ENCODE results near the gene KCND3. TPM values are rescaled to one million over a fixed set of nuclear protein-coding genes. Genes with fewer than 3 reads are reported as not detected.

KCND3 gene
- total and polyA plus RNA-seq, 2 of the 4 experiments (the other 2 are of a cell fraction) = under 0.01 to 0.03 TPM

- no peak overlapping the region for H2BK5ac ChIP-seq (ENCODE audit: low read depth, low read length, poor library complexity, severe bottlenecking)
- H3K9me1 ChIP-seq (ENCODE audit: insufficient read depth, low read length) = no peaks in the 10 kb centered on the region
- no peak overlapping the region for H3K14ac ChIP-seq (replicated peaks; ENCODE audit: low read depth, low read length)
- H3K79me1 ChIP-seq (ENCODE audit: low read depth in 1 of 2, low read length in 2 of 2) = no peaks in the 10 kb centered on the region
- H4K20me1 ChIP-seq (ENCODE audit: insufficient read depth, low read length) = no peaks in the 10 kb centered on the region
- dilution Hi-C loops (cut with HindIII; ENCODE audit: low sequenced_read_pairs, unreplicated experiment) (no loop called here), intact Hi-C loops (cut with micrococcal nuclease) (no loop called here), in situ Hi-C loops (cut with MboI; ENCODE audit: low sequenced_read_pairs) (no loop called here)
- no peak overlapping the region for H4K8ac ChIP-seq (ENCODE audit: low read depth in 2 of 2, low read length in 2 of 2)
- TF ChIP-seq POLR2A (IDR thresholded peaks at IDR 0.05; ENCODE audit: low read depth, low read length) (no peak), MAZ (IDR thresholded peaks at IDR 0.05; ENCODE audit: borderline replicate concordance, low read depth, low read length) (no peak), CEBPB (IDR thresholded peaks at IDR 0.05; ENCODE audit: low read depth, low read length) (no peak), RCOR1 (IDR thresholded peaks at IDR 0.05; ENCODE audit: insufficient replicate concordance, low read length) (no peak), BHLHE40 (IDR thresholded peaks at IDR 0.05; ENCODE audit: low read depth, low read length) (no peak), SMC3 (IDR thresholded peaks at IDR 0.05; ENCODE audit: low read depth, low read length) (no peak), MXI1 (IDR thresholded peaks at IDR 0.05; ENCODE audit: borderline replicate concordance, low read depth, low read length) (no peak)
- CTCF ChIA-PET = no interaction called here
- H3K9ac ChIP-seq (ENCODE audit: low read depth, low read length) = no peak overlapping the region
- H3K4me3 ChIP-seq (ENCODE audit: insufficient read depth, low read depth, low read length) = no peak overlapping the region
- no peak for DNase-seq
- H3K9me3 ChIP-seq (ENCODE audit: control insufficient read depth, insufficient read depth, low read length) = no peaks in the 10 kb centered on the region
- H3K27ac ChIP-seq (ENCODE audit: insufficient read depth, low read length) = no peak overlapping the region
- peaks cover 27% of the 10 kb centered on the region for H3K27me3 ChIP-seq (ENCODE audit: control insufficient read depth, insufficient read depth, low read length)
- no peak overlapping the region for H3K23ac ChIP-seq (ENCODE audit: low read depth, low read length)
- no peaks in the 10 kb centered on the region for H3K36me3 ChIP-seq (ENCODE audit: control insufficient read depth, insufficient read depth, low read length)
- H2AK5ac ChIP-seq (ENCODE audit: low read depth, low read length) = no peak overlapping the region
- no peak overlapping the region for H3K18ac ChIP-seq (ENCODE audit: low read depth, low read length)
- H4K5ac ChIP-seq (ENCODE audit: low read depth, low read length) = no peak overlapping the region
- no peak overlapping the region for H4K91ac ChIP-seq (ENCODE audit: insufficient read depth, low read depth, low read length)
- POLR2A ChIA-PET (ENCODE audit: unreplicated experiment) = no interaction called here
- no peak overlapping the region for H3K56ac ChIP-seq (ENCODE audit: extremely low read depth, insufficient read depth, low read length)
- no peak overlapping the region for H3K4me2 ChIP-seq (ENCODE audit: low read depth, low read length)
- no peak overlapping the region for H2BK15ac ChIP-seq (ENCODE audit: low read depth, low read length)
- H2BK120ac ChIP-seq (ENCODE audit: low read depth, low read length) = no peak overlapping the region
- no peaks in the 10 kb centered on the region for H3K4me1 ChIP-seq (ENCODE audit: control insufficient read depth, insufficient read depth, low read length)
- BruUV-seq (replicated peaks) = no TSS peak
- H2AFZ ChIP-seq (replicated peaks; ENCODE audit: low read length, poor library complexity) = no peak overlapping the region
- WGBS, 2 experiments (ENCODE audit: extremely low coverage in 2 of 2, insufficient read length in 1 of 2) = 69% methylated on average over 1 of the region's 1 CpG; no CpG with 5 or more reads in 1 of the 2 experiments
- ATAC-seq (ENCODE audit: low read depth) = no peak
- no peak overlapping the region for H3K4ac ChIP-seq (ENCODE audit: low read depth, low read length)
- no peak overlapping the region for H2BK20ac ChIP-seq (ENCODE audit: low read depth, low read length)
- H2AK9ac ChIP-seq (replicated peaks; ENCODE audit: low read depth, low read length, poor library complexity) = no peak overlapping the region
These were observed 119.3 kb downstream of the KCND3 start for GRCh38 chr1:111870181-111870580.

Measured in IMR-90 (cell line).